CD8-positive, alpha-beta memory T cell (primary cell): ENCODE measurements around the gene CELF2. TPM values are rescaled to one million over a fixed set of nuclear protein-coding genes. Genes with fewer than 3 reads are reported as not detected.

ENCODE experiments used
- CTCF ChIA-PET: fragments of 350-600 bp; sonication (Branson Sonifier 250); formaldehyde crosslinking; loops from one replicate; lab custom pipeline; 2021; ENCODE audit warnings: antibody characterized with exemption; lab: Charles Lee
- POLR2A ChIA-PET: fragments of 350-600 bp; sonication (Branson Sonifier 250); formaldehyde crosslinking; loops from one replicate; lab custom pipeline; 2021; ENCODE audit warnings: antibody characterized with exemption; lab: Charles Lee
- DNase-seq, 5 donors: peaks; one replicate each; pipeline versions ENCODE4 v3.0.0 to v3.0.0-alpha.2; 2020 to 2022; ENCODE audit warnings: mixed read lengths in 1 of 5
- H3K27ac ChIP-seq: one replicate; pipeline ENCODE4 v1.7.0; 2013; ENCODE audit warnings: low read depth, mild to moderate bottlenecking, low read length, moderate library complexity
- H3K27me3 ChIP-seq: 2 replicates; pipeline ENCODE4 v1.7.0; 2013; ENCODE audit warnings: low read length, mild to moderate bottlenecking; ENCODE audit not compliant: insufficient read depth, poor library complexity, severe bottlenecking
- H3K36me3 ChIP-seq: 2 replicates; pipeline ENCODE4 v1.7.0; 2013; ENCODE audit warnings: mild to moderate bottlenecking, low read length, moderate library complexity; ENCODE audit not compliant: insufficient read depth
- H3K4me1 ChIP-seq: 2 replicates; pipeline ENCODE4 v1.7.0; 2013; ENCODE audit warnings: mild to moderate bottlenecking, low read length, moderate library complexity; ENCODE audit not compliant: insufficient read depth
- H3K4me3 ChIP-seq: 2 replicates; pipeline ENCODE4 v1.7.0; 2013; ENCODE audit warnings: mild to moderate bottlenecking, low read length
- H3K9me3 ChIP-seq: 2 replicates; pipeline ENCODE4 v1.7.0; 2013; ENCODE audit warnings: mild to moderate bottlenecking, low read length
- H3K27ac Mint-ChIP-seq, 8 donors: one replicate each; pipeline ENCODE4 v1.8.0; 2020 to 2021; ENCODE audit warnings: mixed read lengths in 8 of 8, mild to moderate bottlenecking in 6 of 8, inconsistent platforms in 3 of 8, moderate library complexity in 3 of 8
- H3K27me3 Mint-ChIP-seq, 2 donors: one replicate each; pipeline ENCODE4 v1.8.0; 2020 to 2021; ENCODE audit warnings: mixed read lengths in 2 of 2, mild to moderate bottlenecking in 1 of 2, moderate library complexity in 1 of 2
- H3K36me3 Mint-ChIP-seq, 3 donors: one replicate each; pipeline ENCODE4 v1.8.0; 2020 to 2021; ENCODE audit warnings: mixed read lengths in 3 of 3, inconsistent platforms in 1 of 3, mild to moderate bottlenecking in 1 of 3
- H3K4me1 Mint-ChIP-seq, 3 donors: one replicate each; pipeline ENCODE4 v1.8.0; 2020 to 2021; ENCODE audit warnings: mixed read lengths in 3 of 3, inconsistent platforms in 1 of 3, mild to moderate bottlenecking in 1 of 3
- H3K4me3 Mint-ChIP-seq, 7 donors: one replicate each; pipeline ENCODE4 v1.8.0; 2020 to 2021; ENCODE audit warnings: mixed read lengths in 7 of 7, mild to moderate bottlenecking in 6 of 7, moderate library complexity in 4 of 7, inconsistent platforms in 2 of 7
- H3K9me3 Mint-ChIP-seq, 5 donors: one replicate each; pipeline ENCODE4 v1.8.0; 2020 to 2022; ENCODE audit warnings: mixed read lengths in 5 of 5, mild to moderate bottlenecking in 3 of 5, moderate library complexity in 2 of 5, inconsistent platforms in 1 of 5
- polyA plus RNA-seq: library from polyadenylated mRNA; unstranded; fragments of 300-500 nt; fragmentation: Illumina TruSeq; gene quantifications from one replicate; pipeline ENCODE4 v1.2.3, GENCODE V29; 2021
- total RNA-seq, 2 experiments: library from RNA; stranded (reverse); gene quantifications; one replicate each; pipeline ENCODE4 v1.2.3, GENCODE V29; 2021

Gene CELF2
- total and polyA plus RNA-seq, 3 experiments from 2014 or later: 154 to 166 (median 155) TPM

GRCh38 chr10:11076221-11076620 lies 58.5 kb downstream of the CELF2 start:
- no peaks in the 10 kb centered on the region for H3K27me3 ChIP-seq
- Mint-ChIP-seq H3K4me3 (no peak overlapping the region), H3K4me1 (no peaks in the 10 kb centered on the region), H3K9me3 (no peaks in the 10 kb centered on the region), H3K27me3 (peaks cover 0 to 50% of the 10 kb centered on the region in 2 donors), H3K36me3 (peaks cover 0 to 4% (median 0%) of the 10 kb centered on the region in 3 donors), H3K27ac (no peak overlapping the region)
- H3K9me3 ChIP-seq: no peaks in the 10 kb centered on the region
- no peak overlapping the region for H3K4me3 ChIP-seq
- no peaks in the 10 kb centered on the region for H3K36me3 ChIP-seq
- H3K4me1 ChIP-seq: no peaks in the 10 kb centered on the region
- DNase-seq: no peak
- H3K27ac ChIP-seq: no peak overlapping the region
- CTCF ChIA-PET: no interaction called here
- POLR2A ChIA-PET: no interaction called here

DNA sequence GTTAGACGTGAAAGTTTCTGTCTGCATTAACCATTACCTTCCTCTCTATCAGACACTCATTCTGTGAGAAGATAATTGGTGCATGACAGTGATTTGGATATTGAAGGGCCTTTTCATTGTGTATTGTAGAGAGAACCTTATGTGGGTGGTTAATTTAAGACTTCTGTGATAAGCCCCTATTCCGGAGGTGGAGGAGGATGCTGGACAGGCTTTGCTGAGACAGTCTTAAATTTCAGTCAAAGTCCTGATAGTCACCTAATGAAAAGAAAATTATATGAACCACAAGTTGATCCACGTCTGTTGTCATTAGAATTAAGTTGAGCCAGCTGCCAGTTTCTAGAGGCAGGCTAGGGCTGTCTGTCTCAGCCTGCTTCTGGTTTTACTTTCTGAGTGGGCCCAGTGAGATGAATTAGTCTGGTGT lies 62.9 kb downstream of the CELF2 start:
- H3K4me3 ChIP-seq: no peak overlapping the region
- DNase-seq: no peak
- no peak overlapping the region for H3K27ac ChIP-seq
- POLR2A ChIA-PET: no interaction called here
- no peak overlapping the region for H3K27ac Mint-ChIP-seq
- no peaks in the 10 kb centered on the region for H3K4me1 Mint-ChIP-seq
- no peaks in the 10 kb centered on the region for H3K36me3 ChIP-seq
- H3K27me3 Mint-ChIP-seq: peaks cover 4 to 32% of the 10 kb centered on the region in 2 donors
- no peaks in the 10 kb centered on the region for H3K9me3 ChIP-seq
- no peaks in the 10 kb centered on the region for H3K27me3 ChIP-seq
- no peaks in the 10 kb centered on the region for H3K4me1 ChIP-seq
- CTCF ChIA-PET: no interaction called here
- no peak overlapping the region for H3K4me3 Mint-ChIP-seq
- peaks cover 0 to 4% (median 0%) of the 10 kb centered on the region in 3 donors for H3K36me3 Mint-ChIP-seq
- H3K9me3 Mint-ChIP-seq: no peaks in the 10 kb centered on the region

- no peaks in the 10 kb centered on the region for H3K4me1 Mint-ChIP-seq
- Histone ChIP-seq H3K4me1 (no peaks in the 10 kb centered on the region), H3K36me3 (no peaks in the 10 kb centered on the region), H3K27ac (no peak overlapping the region), H3K4me3 (no peak overlapping the region), H3K9me3 (no peaks in the 10 kb centered on the region), H3K27me3 (no peaks in the 10 kb centered on the region)
- peaks cover 0 to 4% (median 0%) of the 10 kb centered on the region in 3 donors for H3K36me3 Mint-ChIP-seq
- no peak overlapping the region for H3K4me3 Mint-ChIP-seq
- H3K27ac Mint-ChIP-seq: no peak overlapping the region
- H3K27me3 Mint-ChIP-seq: peaks cover 4 to 26% of the 10 kb centered on the region in 2 donors
- no peak for DNase-seq
- POLR2A ChIA-PET: no interaction called here
- CTCF ChIA-PET: no interaction called here
- no peaks in the 10 kb centered on the region for H3K9me3 Mint-ChIP-seq
Observed at GRCh38 chr10:11081408-11081807, 63.7 kb downstream of the CELF2 start.

GRCh38 chr10:11082526-11082925 lies 64.9 kb downstream of the CELF2 start:
- CTCF ChIA-PET: no interaction called here

GRCh38 chr10:11083051-11083450 lies 65.4 kb downstream of the CELF2 start:
- no peak for DNase-seq
- Histone ChIP-seq H3K4me3 (no peak overlapping the region), H3K36me3 (no peaks in the 10 kb centered on the region), H3K27ac (no peak overlapping the region), H3K4me1 (no peaks in the 10 kb centered on the region), H3K9me3 (no peaks in the 10 kb centered on the region), H3K27me3 (no peaks in the 10 kb centered on the region)
- POLR2A ChIA-PET: no interaction called here
- CTCF ChIA-PET: no interaction called here
- peaks cover 0 to 4% (median 0%) of the 10 kb centered on the region in 3 donors for H3K36me3 Mint-ChIP-seq
- H3K9me3 Mint-ChIP-seq: no peaks in the 10 kb centered on the region
- no peaks in the 10 kb centered on the region for H3K4me1 Mint-ChIP-seq
- no peak overlapping the region for H3K4me3 Mint-ChIP-seq
- peaks cover 4 to 17% of the 10 kb centered on the region in 2 donors for H3K27me3 Mint-ChIP-seq
- peak overlapping the region in 1 of 8 donors; percentile 47 for H3K27ac Mint-ChIP-seq

More at GRCh38 chr10:11082526-11082925, 64.9 kb downstream of the CELF2 start:
- Histone ChIP-seq H3K4me1 (no peaks in the 10 kb centered on the region), H3K4me3 (no peak overlapping the region), H3K36me3 (no peaks in the 10 kb centered on the region), H3K9me3 (no peaks in the 10 kb centered on the region), H3K27ac (no peak overlapping the region), H3K27me3 (no peaks in the 10 kb centered on the region)
- no peak for DNase-seq
- Mint-ChIP-seq H3K27ac (no peak overlapping the region), H3K4me1 (no peaks in the 10 kb centered on the region), H3K9me3 (no peaks in the 10 kb centered on the region), H3K4me3 (no peak overlapping the region), H3K36me3 (peaks cover 0 to 4% (median 0%) of the 10 kb centered on the region in 3 donors), H3K27me3 (peaks cover 4 to 20% of the 10 kb centered on the region in 2 donors)
- POLR2A ChIA-PET: no interaction called here

- H3K36me3 Mint-ChIP-seq: no peaks in the 10 kb centered on the region
- Histone ChIP-seq H3K9me3 (no peaks in the 10 kb centered on the region), H3K4me3 (no peak overlapping the region), H3K4me1 (peaks cover 11% of the 10 kb centered on the region), H3K27me3 (no peaks in the 10 kb centered on the region), H3K36me3 (no peaks in the 10 kb centered on the region), H3K27ac (no peak overlapping the region)
- H3K9me3 Mint-ChIP-seq: no peaks in the 10 kb centered on the region
- peaks cover 4 to 8% of the 10 kb centered on the region in 2 donors for H3K27me3 Mint-ChIP-seq
- POLR2A ChIA-PET: no interaction called here
- no peak overlapping the region for H3K27ac Mint-ChIP-seq
- no peak for DNase-seq
- H3K4me1 Mint-ChIP-seq: no peaks in the 10 kb centered on the region
- CTCF ChIA-PET: no interaction called here
- H3K4me3 Mint-ChIP-seq: no peak overlapping the region
Observed at GRCh38 chr10:11085545-11085944, 67.9 kb downstream of the CELF2 start.

GRCh38 chr10:11086177-11086840 lies 68.6 kb downstream of the CELF2 start:
- Histone ChIP-seq H3K9me3 (no peaks in the 10 kb centered on the region), H3K4me1 (peaks cover 11% of the 10 kb centered on the region), H3K36me3 (no peaks in the 10 kb centered on the region), H3K27me3 (no peaks in the 10 kb centered on the region), H3K27ac (no peak overlapping the region), H3K4me3 (no peak overlapping the region)
- Mint-ChIP-seq H3K4me3 (no peak overlapping the region), H3K36me3 (no peaks in the 10 kb centered on the region), H3K4me1 (peaks cover 0 to under 1% (median 0%) of the 10 kb centered on the region in 3 donors), H3K27me3 (peaks cover 4 to 8% of the 10 kb centered on the region in 2 donors), H3K9me3 (no peaks in the 10 kb centered on the region), H3K27ac (no peak overlapping the region)
- CTCF ChIA-PET: no interaction called here
- POLR2A ChIA-PET: interaction anchor here (0.6 kb wide), 1 partner anchor 140 kb away, joined by 3 read pairs; no protein-coding TSS in a partner anchor
- no peak for DNase-seq

DNA sequence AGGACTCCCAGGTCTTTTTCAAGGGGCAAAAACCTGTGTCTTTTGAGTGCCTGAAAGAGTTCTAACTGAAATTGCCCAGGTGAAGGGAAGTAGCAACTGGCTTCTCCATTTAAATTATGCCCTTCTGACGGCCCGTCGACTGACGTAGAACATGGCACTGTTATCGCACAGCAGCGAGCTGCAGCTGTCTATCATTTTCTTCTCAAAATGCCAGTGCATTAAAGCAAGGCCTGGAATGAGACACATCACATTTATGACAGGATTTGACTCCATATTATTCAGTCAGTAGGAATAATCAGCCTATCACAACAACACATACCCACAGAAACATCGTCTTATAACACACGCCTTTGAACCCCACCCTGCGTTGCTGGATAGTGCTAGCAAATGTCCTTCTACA lies 69.7 kb downstream of the CELF2 start:
- H3K9me3 ChIP-seq: no peaks in the 10 kb centered on the region
- H3K4me3 ChIP-seq: no peak overlapping the region
- no peak for DNase-seq
- no peak overlapping the region for H3K27ac ChIP-seq
- Mint-ChIP-seq H3K4me1 (peaks cover 0 to 6% (median 2%) of the 10 kb centered on the region in 3 donors), H3K4me3 (no peak overlapping the region), H3K27me3 (peaks cover 2 to 6% of the 10 kb centered on the region in 2 donors), H3K36me3 (no peaks in the 10 kb centered on the region), H3K27ac (no peak overlapping the region), H3K9me3 (no peaks in the 10 kb centered on the region)
- peaks cover 11% of the 10 kb centered on the region for H3K4me1 ChIP-seq
- H3K27me3 ChIP-seq: no peaks in the 10 kb centered on the region
- no peaks in the 10 kb centered on the region for H3K36me3 ChIP-seq
- CTCF ChIA-PET: no interaction called here
- POLR2A ChIA-PET: no interaction called here
